ENCODE measurements around the gene ZSWIM6.

ZSWIM6 gene

GRCh38 chr5:61482980-61483379 is 150.9 kb downstream of the ZSWIM6 start:
- no peak for DNase-seq (ENCODE audit: low spot score)

GRCh38 chr5:61486476-61486875 is 154.4 kb downstream of the ZSWIM6 start:
- no peak for DNase-seq (ENCODE audit: low spot score)

GRCh38 chr5:61489574-61489973 is 157.5 kb downstream of the ZSWIM6 start:
- DNase-seq (ENCODE audit: low spot score) = no peak

- DNase-seq (ENCODE audit: low spot score) = no peak
Observed at GRCh38 chr5:61491861-61492260, 159.8 kb downstream of the ZSWIM6 start.

GRCh38 chr5:61493973-61494372 is 161.9 kb downstream of the ZSWIM6 start:
- no peak for DNase-seq (ENCODE audit: low spot score)

- peak; percentile 74 for DNase-seq (ENCODE audit: low spot score)
Observed at GRCh38 chr5:61496446-61496845, 164.4 kb downstream of the ZSWIM6 start.

GRCh38 chr5:61496860-61497259 is 164.8 kb downstream of the ZSWIM6 start:
- DNase-seq (ENCODE audit: low spot score) = no peak

GRCh38 chr5:61498121-61498520 is 166.1 kb downstream of the ZSWIM6 start:
- peak; percentile 54 for DNase-seq (ENCODE audit: low spot score)

- DNase-seq (ENCODE audit: low spot score) = no peak
Observed at GRCh38 chr5:61501971-61502370, 169.9 kb downstream of the ZSWIM6 start.

GRCh38 chr5:61504143-61504770 is 172.2 kb downstream of the ZSWIM6 start:
- no peak for DNase-seq (ENCODE audit: low spot score)

- DNase-seq (ENCODE audit: low spot score) = no peak
Observed at GRCh38 chr5:61505281-61505680, 173.2 kb downstream of the ZSWIM6 start.

GRCh38 chr5:61507232-61507631 is 175.2 kb downstream of the ZSWIM6 start:
- no peak for DNase-seq (ENCODE audit: low spot score)

- DNase-seq (ENCODE audit: low spot score) = no peak
Observed at GRCh38 chr5:61516946-61517345, 184.9 kb downstream of the ZSWIM6 start.

- DNase-seq (ENCODE audit: low spot score) = no peak
Observed at GRCh38 chr5:61519728-61520277, 187.7 kb downstream of the ZSWIM6 start.

- no peak for DNase-seq (ENCODE audit: low spot score)
Observed at GRCh38 chr5:61523073-61523472, 191.0 kb downstream of the ZSWIM6 start.

- DNase-seq (ENCODE audit: low spot score) = no peak
Observed at GRCh38 chr5:61523997-61524396, 191.9 kb downstream of the ZSWIM6 start.

GRCh38 chr5:61525512-61526206 is 193.6 kb downstream of the ZSWIM6 start:
- DNase-seq (ENCODE audit: low spot score) = no peak

- DNase-seq (ENCODE audit: low spot score) = no peak
Observed at GRCh38 chr5:61526207-61526519, 194.1 kb downstream of the ZSWIM6 start.

GRCh38 chr5:61532983-61533382 is 200.9 kb downstream of the ZSWIM6 start:
- no peak for DNase-seq (ENCODE audit: low spot score)

GRCh38 chr5:61534481-61535267 is 202.6 kb downstream of the ZSWIM6 start:
- DNase-seq (ENCODE audit: low spot score) = no peak

- DNase-seq (ENCODE audit: low spot score) = no peak
Observed at GRCh38 chr5:61535828-61536227, 203.8 kb downstream of the ZSWIM6 start.

GRCh38 chr5:61536922-61537321 is 204.9 kb downstream of the ZSWIM6 start:
- no peak for DNase-seq (ENCODE audit: low spot score)
